HEK293 (cell line): ENCODE measurements around the gene ADORA3.

Experiments used
- CTCF ChIA-PET: fragments of 350-600 bp; formaldehyde crosslinking; extraction: SDS; loops from one replicate; lab custom pipeline; 2021; ENCODE audit warnings: antibody characterized with exemption; lab: Yijun Ruan, JAX
- POLR2A ChIA-PET: fragments of 300-600 bp; formaldehyde crosslinking; extraction: SDS; loops from one replicate; lab custom pipeline; 2020; ENCODE audit warnings: antibody characterized with exemption, inconsistent platforms; lab: Yijun Ruan, JAX
- H3K27ac ChIP-seq: fragments of 200-500 bp; sonication (Bioruptor generic); 2 replicates; pipeline ENCODE4 v1.5.1; 2014; ENCODE audit warnings: low read depth, low read length, control low read depth, inconsistent platforms; ENCODE audit errors: extremely low read depth
- H3K36me3 ChIP-seq, 2 experiments: fragments of 200-500 bp in 1 of 2; sonication (Bioruptor generic) in 1 of 2; 1 replicate in 1 of 2; 2 replicates in 1 of 2; pipeline ENCODE4 v1.5.1; 2014 to 2017; ENCODE audit warnings: inconsistent platforms in 2 of 2, low read length in 2 of 2; ENCODE audit not compliant: control insufficient read depth in 2 of 2, insufficient read depth in 1 of 2
- H3K4me1 ChIP-seq: fragments of 200-500 bp; sonication (Bioruptor generic); 2 replicates; pipeline ENCODE4 v1.5.1; 2014; ENCODE audit warnings: mild to moderate bottlenecking, low read length, inconsistent platforms; ENCODE audit not compliant: control insufficient read depth, insufficient read depth
- H3K4me3 ChIP-seq: 2 replicates; pipeline ENCODE4 v1.5.1; 2011; ENCODE audit warnings: low read depth, mild to moderate bottlenecking, control low read depth, low read length, moderate library complexity
- H3K9me3 ChIP-seq: fragments of 200-500 bp; sonication (Bioruptor generic); 2 replicates; pipeline ENCODE4 v1.5.1; 2014; ENCODE audit warnings: low read depth, low read length, inconsistent platforms; ENCODE audit not compliant: control insufficient read depth, insufficient read depth
- MZF1 ChIP-seq: fragments of 450-650 bp; formaldehyde crosslinking; IDR thresholded peaks from 2 replicates; pipeline ENCODE4 v1.5.1; 2017; ENCODE audit warnings: missing biosample characterization, missing genetic modification characterization, borderline replicate concordance
- OVOL3 ChIP-seq: fragments of 450-650 bp; formaldehyde crosslinking; IDR thresholded peaks from 2 replicates; pipeline ENCODE4 v1.5.1; 2016; ENCODE audit warnings: missing biosample characterization, missing genetic modification characterization
- RBAK ChIP-seq: fragments of 450-650 bp; formaldehyde crosslinking; IDR thresholded peaks from 2 replicates; pipeline ENCODE4 v1.5.1; 2016; ENCODE audit warnings: missing biosample characterization, missing genetic modification characterization
- ZBTB17 ChIP-seq: fragments of 450-650 bp; formaldehyde crosslinking; IDR thresholded peaks from 2 replicates; pipeline ENCODE4 v1.5.1; 2016; ENCODE audit warnings: missing biosample characterization, missing genetic modification characterization
- ZBTB48 ChIP-seq: fragments of 450-650 bp; formaldehyde crosslinking; IDR thresholded peaks from 2 replicates; pipeline ENCODE4 v1.5.1; 2016; ENCODE audit warnings: missing biosample characterization, missing genetic modification characterization
- ZBTB8A ChIP-seq: fragments of 450-650 bp; formaldehyde crosslinking; IDR thresholded peaks from 2 replicates; pipeline ENCODE4 v1.5.1; 2016; ENCODE audit warnings: missing biosample characterization, missing genetic modification characterization
- ZNF132 ChIP-seq: fragments of 450-650 bp; formaldehyde crosslinking; IDR thresholded peaks from 2 replicates; pipeline ENCODE4 v1.5.1; 2017; ENCODE audit warnings: missing biosample characterization, missing genetic modification characterization, borderline replicate concordance
- ZNF157 ChIP-seq: fragments of 450-650 bp; formaldehyde crosslinking; IDR thresholded peaks from 2 replicates; pipeline ENCODE4 v1.5.1; 2016; ENCODE audit warnings: missing biosample characterization, missing genetic modification characterization
- ZNF2 ChIP-seq: fragments of 450-650 bp; formaldehyde crosslinking; IDR thresholded peaks from 2 replicates; pipeline ENCODE4 v1.5.1; 2016; ENCODE audit warnings: missing biosample characterization, missing genetic modification characterization
- ZNF214 ChIP-seq: fragments of 450-650 bp; formaldehyde crosslinking; IDR thresholded peaks from 2 replicates; pipeline ENCODE4 v1.5.1; 2017; ENCODE audit warnings: missing biosample characterization, mild to moderate bottlenecking, missing genetic modification characterization, borderline replicate concordance
- ZNF341 ChIP-seq: fragments of 450-650 bp; formaldehyde crosslinking; IDR thresholded peaks from 2 replicates; pipeline ENCODE4; 2016; ENCODE audit warnings: low read depth, missing biosample characterization, missing genetic modification characterization
- ZNF394 ChIP-seq: fragments of 450-650 bp; formaldehyde crosslinking; IDR thresholded peaks from 2 replicates; pipeline ENCODE4 v1.5.1; 2016; ENCODE audit warnings: missing biosample characterization, missing genetic modification characterization, mild to moderate bottlenecking, moderate library complexity, borderline replicate concordance
- ZNF398 ChIP-seq: fragments of 450-650 bp; formaldehyde crosslinking; IDR thresholded peaks from 2 replicates; pipeline ENCODE4 v1.5.1; 2017; ENCODE audit warnings: missing biosample characterization, missing genetic modification characterization
- ZNF529 ChIP-seq: fragments of 450-650 bp; formaldehyde crosslinking; IDR thresholded peaks from 2 replicates; pipeline ENCODE4 v1.5.1; 2017; ENCODE audit warnings: missing genetic modification characterization, missing biosample characterization; ENCODE audit not compliant: insufficient replicate concordance
- ZNF558 ChIP-seq: fragments of 450-650 bp; formaldehyde crosslinking; IDR thresholded peaks from 2 replicates; pipeline ENCODE4 v1.5.1; 2016; ENCODE audit warnings: missing biosample characterization, missing genetic modification characterization
- ZNF629 ChIP-seq: fragments of 450-650 bp; formaldehyde crosslinking; IDR thresholded peaks from 2 replicates; pipeline ENCODE4 v1.5.1; 2017; ENCODE audit warnings: missing biosample characterization, missing genetic modification characterization
- ZNF660 ChIP-seq: fragments of 450-650 bp; IDR thresholded peaks from 2 replicates; pipeline ENCODE4 v1.5.1; 2018; ENCODE audit warnings: missing biosample characterization, mild to moderate bottlenecking, missing genetic modification characterization
- ZNF670 ChIP-seq: fragments of 450-650 bp; formaldehyde crosslinking; IDR thresholded peaks from 2 replicates; pipeline ENCODE4 v1.5.1; 2016; ENCODE audit warnings: missing biosample characterization, missing genetic modification characterization, low read depth
- ZNF76 ChIP-seq: fragments of 450-650 bp; formaldehyde crosslinking; IDR thresholded peaks from 2 replicates; pipeline ENCODE4; 2016; ENCODE audit warnings: low read depth, missing biosample characterization, missing genetic modification characterization, borderline replicate concordance
- ZXDB ChIP-seq: fragments of 450-650 bp; formaldehyde crosslinking; IDR thresholded peaks from 2 replicates; pipeline ENCODE4 v1.5.1; 2016; ENCODE audit warnings: missing biosample characterization, missing genetic modification characterization
- TF ChIP-seq, protein P1 (sequence below): fragments of 450-650 bp; formaldehyde crosslinking; IDR thresholded peaks from 2 replicates; pipeline ENCODE4 v1.5.1; 2016; ENCODE audit warnings: missing biosample characterization, missing genetic modification characterization
- TF ChIP-seq, protein P2 (sequence below): fragments of 450-650 bp; formaldehyde crosslinking; IDR thresholded peaks from 2 replicates; pipeline ENCODE4 v1.5.1; 2016; ENCODE audit warnings: missing biosample characterization, missing genetic modification characterization

ADORA3 gene

DNA sequence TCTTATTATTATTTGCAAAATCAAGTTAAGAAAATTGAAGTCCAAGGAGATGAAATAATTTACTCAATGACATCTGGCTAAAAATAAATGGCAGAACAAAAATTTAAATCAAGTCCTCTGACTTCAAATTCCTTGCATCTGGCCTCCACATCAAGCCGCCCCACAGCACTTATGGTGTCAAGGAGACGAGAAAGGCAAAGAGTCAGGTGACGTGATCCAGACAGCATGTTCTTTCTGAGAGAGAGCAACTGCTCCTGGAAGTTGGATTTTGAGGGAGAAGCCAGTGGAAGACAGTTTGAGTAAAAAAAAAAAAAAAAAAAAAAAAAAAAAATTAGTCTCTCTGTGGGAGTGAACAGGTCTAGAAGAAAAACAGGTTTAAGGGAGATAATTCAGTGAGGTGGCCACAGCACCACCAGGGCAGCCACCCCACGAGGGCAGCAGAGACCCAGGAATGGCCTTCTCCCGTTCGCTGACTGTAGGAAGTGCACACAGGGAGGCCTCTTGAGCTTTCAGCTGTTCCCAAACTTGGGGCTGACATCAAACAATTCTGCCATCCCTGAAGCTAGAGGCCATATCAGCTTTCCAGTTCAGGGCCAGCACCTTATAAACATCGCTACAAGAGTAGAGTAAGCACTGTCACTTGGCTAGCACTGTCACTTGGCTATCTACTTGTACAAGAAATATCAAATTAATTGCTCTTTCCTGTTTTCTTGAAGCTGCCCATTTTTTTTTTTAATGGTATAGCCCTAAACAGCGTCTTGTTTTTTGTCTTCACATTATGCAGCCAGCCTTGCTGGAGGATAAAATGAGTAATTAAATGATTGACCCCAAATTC, 21.8 kb downstream of the ADORA3 start (continued):
- TF ChIP-seq ZNF670, result no peak
- TF ChIP-seq ZNF2 (tag by site-specific recombination), result no peak
- TF ChIP-seq ZBTB48, result peak; percentile 36; the same call in 1 of the 2 replicates
- peak; percentile 61; the same call in 1 of the 2 replicates for TF ChIP-seq ZNF660
- 0 out of 2 replicates have a peak, but pooled peaks have one; percentile 9 for TF ChIP-seq ZNF341 (tag by site-specific recombination)
- TF ChIP-seq, protein P1, sequence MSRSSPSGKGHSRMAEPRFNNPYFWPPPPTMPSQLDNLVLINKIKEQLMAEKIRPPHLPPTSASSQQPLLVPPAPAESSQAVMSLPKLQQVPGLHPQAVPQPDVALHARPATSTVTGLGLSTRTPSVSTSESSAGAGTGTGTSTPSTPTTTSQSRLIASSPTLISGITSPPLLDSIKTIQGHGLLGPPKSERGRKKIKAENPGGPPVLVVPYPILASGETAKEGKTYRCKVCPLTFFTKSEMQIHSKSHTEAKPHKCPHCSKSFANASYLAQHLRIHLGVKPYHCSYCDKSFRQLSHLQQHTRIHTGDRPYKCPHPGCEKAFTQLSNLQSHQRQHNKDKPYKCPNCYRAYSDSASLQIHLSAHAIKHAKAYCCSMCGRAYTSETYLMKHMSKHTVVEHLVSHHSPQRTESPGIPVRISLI (tag by site-specific recombination), result peak; percentile 93

- POLR2A ChIA-PET, result interaction anchor here (1.8 kb wide), 1 partner anchor 258 kb away, joined by 5 read pairs; the partner anchor contains the start of gene INKA2
- Histone ChIP-seq H3K4me1 (no peaks in the 10 kb centered on the region), H3K27ac (no peak overlapping the region), H3K4me3 (no peak overlapping the region), H3K36me3 (no peaks in the 10 kb centered on the region), H3K9me3 (no peaks in the 10 kb centered on the region)
- no peak for TF ChIP-seq ZNF157 (tag by site-specific recombination)
- no peak for TF ChIP-seq ZNF132 (tag by site-specific recombination)
- TF ChIP-seq ZNF558 (tag by site-specific recombination), result no peak
- no peak for TF ChIP-seq ZBTB8A (tag by site-specific recombination)
- TF ChIP-seq ZNF529 (tag by site-specific recombination), result no peak
- TF ChIP-seq ZNF214 (tag by site-specific recombination), result no peak
- TF ChIP-seq MZF1 (tag by site-specific recombination), result no peak
- TF ChIP-seq ZNF629 (tag by site-specific recombination), result no peak
- TF ChIP-seq ZNF398 (tag by site-specific recombination), result no peak
- TF ChIP-seq ZXDB (tag by site-specific recombination), result no peak
- TF ChIP-seq ZNF394 (tag by site-specific recombination), result no peak
- TF ChIP-seq OVOL3, result no peak
- TF ChIP-seq ZBTB17 (tag by site-specific recombination), result no peak
- no peak for TF ChIP-seq RBAK (tag by site-specific recombination)
- TF ChIP-seq ZNF76, result no peak
- TF ChIP-seq, protein P2, sequence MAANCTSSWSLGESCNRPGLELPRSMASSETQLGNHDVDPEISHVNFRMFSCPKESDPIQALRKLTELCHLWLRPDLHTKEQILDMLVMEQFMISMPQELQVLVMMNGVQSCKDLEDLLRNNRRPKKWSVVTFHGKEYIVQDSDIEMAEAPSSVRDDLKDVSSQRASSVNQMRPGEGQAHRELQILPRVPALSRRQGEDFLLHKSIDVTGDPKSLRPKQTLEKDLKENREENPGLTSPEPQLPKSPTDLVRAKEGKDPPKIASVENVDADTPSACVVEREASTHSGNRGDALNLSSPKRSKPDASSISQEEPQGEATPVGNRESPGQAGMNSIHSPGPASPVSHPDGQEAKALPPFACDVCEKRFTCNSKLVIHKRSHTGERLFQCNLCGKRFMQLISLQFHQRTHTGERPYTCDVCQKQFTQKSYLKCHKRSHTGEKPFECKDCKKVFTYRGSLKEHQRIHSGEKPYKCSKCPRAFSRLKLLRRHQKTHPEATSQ (tag by site-specific recombination), result no peak
- TF ChIP-seq, all 188 proteins: peak for 0
- CTCF ChIA-PET, result interaction anchor here (0.8 to 2.8 kb wide), 6 partner anchors 9 to 289 kb away, joined by 3 to 23 read pairs (median 6); no protein-coding TSS in a partner anchor
Measured at GRCh38 chr1:111480674-111481073, 22.8 kb downstream of the ADORA3 start.
